Progenitor cell of endocrine pancreas (in vitro differentiated cells): ENCODE measurements around the gene LSMEM2. TPM values are rescaled to one million over a fixed set of nuclear protein-coding genes. Genes with fewer than 3 reads are reported as not detected.

ENCODE experiments used
- DNase-seq: peaks from one replicate; pipeline ENCODE4 v3.0.0; 2021; ENCODE audit warnings: low spot score; ENCODE audit not compliant: unreplicated experiment
- H3K27ac Mint-ChIP-seq: 2 replicates; pipeline ENCODE4 v1.8.0; 2021; ENCODE audit warnings: mild to moderate bottlenecking, moderate library complexity, mixed read lengths
- H3K27me3 Mint-ChIP-seq: 2 replicates; pipeline ENCODE4 v1.8.0; 2021; ENCODE audit warnings: mixed read lengths
- H3K36me3 Mint-ChIP-seq: 2 replicates; pipeline ENCODE4 v1.8.0; 2022; ENCODE audit warnings: mixed read lengths; ENCODE audit not compliant: insufficient read depth
- H3K4me1 Mint-ChIP-seq: 2 replicates; pipeline ENCODE4 v1.8.0; 2021; ENCODE audit warnings: low read depth, mixed read lengths
- H3K4me3 Mint-ChIP-seq: 2 replicates; pipeline ENCODE4 v1.8.0; 2021; ENCODE audit warnings: low read depth, mild to moderate bottlenecking, moderate library complexity, mixed read lengths
- H3K9me3 Mint-ChIP-seq: 2 replicates; pipeline ENCODE4 v1.8.0; 2021; ENCODE audit warnings: low read depth, mixed read lengths
- total RNA-seq: library from RNA; stranded (reverse); gene quantifications from 2 replicates; pipeline ENCODE4 v1.2.1, GENCODE V29; 2021
- TF ChIP-seq, protein P1 (sequence below): fragments of 200-600 bp; sonication (generic); IDR thresholded peaks from one replicate; pipeline ENCODE4 v1.5.0; 2021; ENCODE audit warnings: antibody characterized with exemption, mild to moderate bottlenecking; ENCODE audit not compliant: unreplicated experiment

The LSMEM2 gene
- total RNA-seq, 1 donor from 2014 or later: not detected

DNA sequence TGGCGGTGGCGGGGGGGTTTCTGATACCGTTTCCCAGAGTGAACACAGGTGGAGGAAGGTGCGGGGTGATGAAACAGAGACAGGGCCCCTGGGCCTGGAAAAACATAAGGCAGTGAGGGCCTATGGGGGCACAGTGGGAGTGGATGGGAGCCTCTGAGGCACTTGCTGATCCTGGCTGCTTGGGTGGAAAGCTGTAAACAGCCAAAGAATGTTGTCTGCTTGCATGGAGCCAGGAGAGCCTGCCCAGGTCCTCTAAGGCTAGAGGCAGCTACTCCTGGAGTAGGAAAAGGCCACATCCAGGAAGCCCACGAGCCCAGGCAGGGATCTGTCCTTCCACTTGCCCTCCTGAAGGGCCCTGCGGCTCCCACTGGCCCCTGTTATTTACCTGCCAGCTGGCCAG lies 12.9 kb upstream of the LSMEM2 start:
- no peak overlapping the region for H3K4me3 Mint-ChIP-seq
- H3K27ac Mint-ChIP-seq: peak overlapping the region; percentile 92

DNA sequence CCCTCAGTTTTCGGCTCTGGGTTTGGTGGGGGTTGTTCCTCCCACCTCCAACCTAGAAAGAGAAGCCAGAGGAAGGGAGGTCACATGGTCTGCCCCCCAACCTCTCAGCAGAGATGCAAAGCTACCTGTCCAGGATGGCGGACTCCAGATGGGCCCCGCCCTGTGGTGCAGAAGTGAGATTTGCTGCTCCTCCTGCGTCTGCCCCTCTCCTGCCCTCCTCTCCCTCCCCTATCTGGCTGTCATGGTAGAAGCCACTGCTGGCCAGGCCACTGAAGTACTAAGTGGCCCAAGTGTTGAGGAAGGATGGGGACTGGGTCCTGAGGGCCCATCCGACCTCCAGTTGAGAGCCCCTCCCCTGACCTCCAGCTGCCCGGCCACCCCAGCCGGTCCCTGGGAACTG lies 12.1 kb upstream of the LSMEM2 start:
- Mint-ChIP-seq H3K4me1 (peaks cover 41% of the 10 kb centered on the region), H3K27me3 (peaks cover 3% of the 10 kb centered on the region), H3K36me3 (no peaks in the 10 kb centered on the region), H3K9me3 (no peaks in the 10 kb centered on the region), H3K27ac (peak overlapping the region; percentile 59), H3K4me3 (no peak overlapping the region)
- TF ChIP-seq, protein P1, sequence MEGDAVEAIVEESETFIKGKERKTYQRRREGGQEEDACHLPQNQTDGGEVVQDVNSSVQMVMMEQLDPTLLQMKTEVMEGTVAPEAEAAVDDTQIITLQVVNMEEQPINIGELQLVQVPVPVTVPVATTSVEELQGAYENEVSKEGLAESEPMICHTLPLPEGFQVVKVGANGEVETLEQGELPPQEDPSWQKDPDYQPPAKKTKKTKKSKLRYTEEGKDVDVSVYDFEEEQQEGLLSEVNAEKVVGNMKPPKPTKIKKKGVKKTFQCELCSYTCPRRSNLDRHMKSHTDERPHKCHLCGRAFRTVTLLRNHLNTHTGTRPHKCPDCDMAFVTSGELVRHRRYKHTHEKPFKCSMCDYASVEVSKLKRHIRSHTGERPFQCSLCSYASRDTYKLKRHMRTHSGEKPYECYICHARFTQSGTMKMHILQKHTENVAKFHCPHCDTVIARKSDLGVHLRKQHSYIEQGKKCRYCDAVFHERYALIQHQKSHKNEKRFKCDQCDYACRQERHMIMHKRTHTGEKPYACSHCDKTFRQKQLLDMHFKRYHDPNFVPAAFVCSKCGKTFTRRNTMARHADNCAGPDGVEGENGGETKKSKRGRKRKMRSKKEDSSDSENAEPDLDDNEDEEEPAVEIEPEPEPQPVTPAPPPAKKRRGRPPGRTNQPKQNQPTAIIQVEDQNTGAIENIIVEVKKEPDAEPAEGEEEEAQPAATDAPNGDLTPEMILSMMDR: no peak
- DNase-seq: no peak

More for the DNA sequence above, 12.9 kb upstream of the LSMEM2 start:
- H3K4me1 Mint-ChIP-seq: peaks cover 38% of the 10 kb centered on the region
- H3K36me3 Mint-ChIP-seq: no peaks in the 10 kb centered on the region
- TF ChIP-seq, protein P1: no peak
- H3K27me3 Mint-ChIP-seq: peaks cover 3% of the 10 kb centered on the region
- no peak for DNase-seq
- no peaks in the 10 kb centered on the region for H3K9me3 Mint-ChIP-seq

DNA sequence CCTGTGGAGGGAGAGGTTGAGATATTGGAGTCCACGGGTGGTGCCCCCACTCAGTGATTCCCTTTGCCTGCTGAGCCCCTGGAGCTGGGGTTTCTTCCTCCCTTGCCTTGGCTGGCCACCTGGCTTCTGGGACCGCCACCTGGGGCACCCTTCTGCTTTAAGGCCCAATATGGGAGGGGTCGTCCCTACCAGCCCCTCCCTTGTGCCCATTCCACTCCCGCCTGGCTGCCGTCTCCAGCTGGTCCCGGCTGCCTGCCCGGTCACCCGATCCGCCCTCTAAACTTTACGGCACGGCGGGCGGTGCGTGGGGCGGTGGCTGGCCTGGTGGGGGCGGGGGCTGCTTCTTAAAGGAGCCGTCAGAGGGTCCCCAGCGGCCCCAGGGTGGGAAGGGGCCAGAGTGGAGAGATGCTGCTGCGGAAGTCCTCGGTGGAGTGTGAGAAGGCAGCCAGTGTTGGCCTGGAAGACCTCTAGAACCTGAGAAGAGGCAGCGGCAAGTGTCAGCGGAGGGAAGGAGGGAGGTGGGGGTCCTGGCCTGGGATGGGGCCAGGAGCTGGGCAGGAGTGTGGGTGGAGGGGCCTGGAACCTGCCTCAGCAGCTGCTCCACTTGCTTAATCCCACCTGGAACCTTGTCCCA lies 11.5 kb upstream of the LSMEM2 start:
- no peaks in the 10 kb centered on the region for H3K9me3 Mint-ChIP-seq
- H3K27ac Mint-ChIP-seq: peak overlapping the region; percentile 59
- H3K4me1 Mint-ChIP-seq: peaks cover 41% of the 10 kb centered on the region
- no peaks in the 10 kb centered on the region for H3K36me3 Mint-ChIP-seq
- DNase-seq: no peak
- TF ChIP-seq, protein P1: no peak
- peak overlapping the region; percentile 41 for H3K4me3 Mint-ChIP-seq
- H3K27me3 Mint-ChIP-seq: peaks cover 3% of the 10 kb centered on the region

DNA sequence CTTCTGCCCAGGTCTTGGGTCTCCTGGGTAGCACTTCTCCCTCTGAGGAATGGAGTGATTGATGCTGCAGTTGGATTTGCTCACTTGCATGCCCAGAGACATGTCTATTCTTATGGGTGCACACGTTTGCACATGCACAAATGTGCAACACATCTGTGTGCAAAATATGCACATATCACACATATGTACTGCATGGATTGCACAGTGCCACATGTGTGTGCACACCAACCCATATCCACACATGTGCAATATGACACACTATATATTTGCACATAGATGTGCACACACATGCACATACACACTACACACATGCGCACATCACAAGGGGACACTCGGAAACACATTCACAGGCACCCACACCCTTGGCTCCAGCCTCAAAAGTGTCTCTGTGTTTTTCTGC lies 10.6 kb upstream of the LSMEM2 start:
- no peak for DNase-seq
- no peaks in the 10 kb centered on the region for H3K9me3 Mint-ChIP-seq
- H3K36me3 Mint-ChIP-seq: no peaks in the 10 kb centered on the region
- peaks cover 8% of the 10 kb centered on the region for H3K27me3 Mint-ChIP-seq
- TF ChIP-seq, protein P1: no peak
- no peak overlapping the region for H3K27ac Mint-ChIP-seq
- H3K4me1 Mint-ChIP-seq: peaks cover 40% of the 10 kb centered on the region
- no peak overlapping the region for H3K4me3 Mint-ChIP-seq

DNA sequence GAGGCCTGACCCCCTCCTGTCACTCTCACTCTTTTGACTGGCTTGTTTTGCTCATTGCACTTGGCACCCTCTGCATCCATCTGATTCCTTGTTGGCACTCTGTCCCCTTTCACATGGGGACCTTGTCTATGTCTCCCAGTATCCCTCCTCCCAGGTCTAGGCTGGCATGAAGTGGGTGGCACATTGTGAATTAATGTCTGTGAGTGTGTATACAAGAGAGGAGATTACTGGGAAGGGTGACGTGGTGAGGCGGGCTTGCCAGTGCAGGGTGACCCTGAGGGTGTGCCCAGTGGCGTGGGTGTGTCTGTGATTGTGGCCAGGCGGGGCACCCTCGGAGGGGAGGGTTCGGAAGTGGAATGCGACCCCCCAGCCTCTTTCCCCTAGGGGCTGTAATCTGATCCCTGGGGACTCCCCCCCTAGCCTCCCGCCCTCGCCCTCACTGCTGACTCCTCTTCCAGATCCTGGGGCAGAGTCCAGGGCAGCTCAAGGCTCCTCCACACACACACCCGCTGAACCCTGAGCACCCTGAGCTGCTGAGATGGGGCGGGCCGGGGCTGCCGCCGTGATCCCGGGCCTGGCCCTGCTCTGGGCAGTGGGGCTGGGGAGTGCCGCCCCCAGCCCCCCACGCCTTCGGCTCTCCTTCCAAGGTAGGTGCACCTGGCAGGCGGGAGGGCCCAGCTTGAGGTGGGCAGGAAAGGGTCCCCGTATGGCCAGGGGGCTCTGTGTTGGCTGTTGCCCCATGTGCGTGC lies 10.0 kb upstream of the LSMEM2 start, which contains the start of gene SEMA3B:
SEMA3B (plus strand) TSS at position 445 of the 749 bp plus-strand sequence; CDS start at position 539, 94 bp downstream.
- no peak within 1 kb of the TSS for H3K4me3 Mint-ChIP-seq
- peaks cover 39% of the 10 kb centered on the region for H3K4me1 Mint-ChIP-seq
- peak within 1 kb of the TSS; percentile 90 for H3K27ac Mint-ChIP-seq
- peaks cover 10% of the 10 kb centered on the region for H3K27me3 Mint-ChIP-seq
- no peak for DNase-seq
- H3K36me3 Mint-ChIP-seq: no peaks in the 10 kb centered on the region
- TF ChIP-seq, protein P1: no peak
- no peaks in the 10 kb centered on the region for H3K9me3 Mint-ChIP-seq
